ENCODE data around the gene CDH4. TPM values are rescaled to one million over a fixed set of nuclear protein-coding genes. Genes with fewer than 3 reads are reported as not detected.

CDH4 gene
- total RNA-seq, 4 donors from 2014 or later: not detected

DNA sequence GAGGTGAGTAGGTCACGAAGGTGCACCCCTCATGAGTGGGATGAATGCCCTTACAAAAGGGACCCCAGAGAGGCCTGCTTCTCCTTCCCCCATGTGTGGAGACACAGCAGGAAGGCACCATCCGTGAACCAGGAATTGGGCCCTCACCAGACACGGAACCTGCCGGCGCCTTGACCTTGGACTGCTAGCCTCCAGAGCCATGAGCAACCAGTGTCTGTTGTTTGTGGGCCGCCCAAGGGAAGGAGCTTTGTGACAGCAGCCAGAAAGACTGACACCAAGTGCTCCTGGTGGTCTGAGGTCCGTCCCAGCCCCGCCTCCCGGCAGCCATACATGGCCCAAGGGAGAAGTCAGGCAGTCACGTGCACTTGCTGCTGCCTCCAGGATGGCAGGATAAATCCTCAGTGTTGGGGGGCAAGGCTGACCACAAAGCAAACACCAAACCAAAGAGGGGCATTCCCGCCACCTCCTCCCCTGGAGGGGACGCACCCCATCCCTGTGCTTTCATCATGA is 29.3 kb downstream of the CDH4 start:
- Histone ChIP-seq H3K9me3 (no peaks in the 10 kb centered on the region), H3K4me3 (no peak overlapping the region), H3K27ac (no peak overlapping the region), H3K27me3 (no peaks in the 10 kb centered on the region), H3K36me3 (no peaks in the 10 kb centered on the region), H3K4me1 (no peaks in the 10 kb centered on the region)
- intact Hi-C loops (cut with DNase I; ENCODE audit: low total_unique reads): no loop called here
- WGBS, 2 donors (ENCODE audit: low coverage in 1 of 2): 86% methylated on average over 10 of the region's 12 CpGs; no CpG with 5 or more reads in 1 of the 2 donors
- no peak for DNase-seq
- in situ Hi-C loops (cut with MboI; ENCODE audit: low pct_ligation_motif_present in 1 of 4, low pct_unique_long_range_greater_than_20kb in 1 of 4, low sequenced_read_pairs in 3 of 4): no loop called here
- TF ChIP-seq POLR2A (IDR thresholded peaks at IDR 0.05) (no peak), POLR2AphosphoS5 (IDR thresholded peaks at IDR 0.05) (no peak), EP300 (IDR thresholded peaks at IDR 0.05; ENCODE audit: low read depth) (no peak)
- TF ChIP-seq, protein P1, sequence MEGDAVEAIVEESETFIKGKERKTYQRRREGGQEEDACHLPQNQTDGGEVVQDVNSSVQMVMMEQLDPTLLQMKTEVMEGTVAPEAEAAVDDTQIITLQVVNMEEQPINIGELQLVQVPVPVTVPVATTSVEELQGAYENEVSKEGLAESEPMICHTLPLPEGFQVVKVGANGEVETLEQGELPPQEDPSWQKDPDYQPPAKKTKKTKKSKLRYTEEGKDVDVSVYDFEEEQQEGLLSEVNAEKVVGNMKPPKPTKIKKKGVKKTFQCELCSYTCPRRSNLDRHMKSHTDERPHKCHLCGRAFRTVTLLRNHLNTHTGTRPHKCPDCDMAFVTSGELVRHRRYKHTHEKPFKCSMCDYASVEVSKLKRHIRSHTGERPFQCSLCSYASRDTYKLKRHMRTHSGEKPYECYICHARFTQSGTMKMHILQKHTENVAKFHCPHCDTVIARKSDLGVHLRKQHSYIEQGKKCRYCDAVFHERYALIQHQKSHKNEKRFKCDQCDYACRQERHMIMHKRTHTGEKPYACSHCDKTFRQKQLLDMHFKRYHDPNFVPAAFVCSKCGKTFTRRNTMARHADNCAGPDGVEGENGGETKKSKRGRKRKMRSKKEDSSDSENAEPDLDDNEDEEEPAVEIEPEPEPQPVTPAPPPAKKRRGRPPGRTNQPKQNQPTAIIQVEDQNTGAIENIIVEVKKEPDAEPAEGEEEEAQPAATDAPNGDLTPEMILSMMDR (IDR thresholded peaks at IDR 0.05): no peak

DNA sequence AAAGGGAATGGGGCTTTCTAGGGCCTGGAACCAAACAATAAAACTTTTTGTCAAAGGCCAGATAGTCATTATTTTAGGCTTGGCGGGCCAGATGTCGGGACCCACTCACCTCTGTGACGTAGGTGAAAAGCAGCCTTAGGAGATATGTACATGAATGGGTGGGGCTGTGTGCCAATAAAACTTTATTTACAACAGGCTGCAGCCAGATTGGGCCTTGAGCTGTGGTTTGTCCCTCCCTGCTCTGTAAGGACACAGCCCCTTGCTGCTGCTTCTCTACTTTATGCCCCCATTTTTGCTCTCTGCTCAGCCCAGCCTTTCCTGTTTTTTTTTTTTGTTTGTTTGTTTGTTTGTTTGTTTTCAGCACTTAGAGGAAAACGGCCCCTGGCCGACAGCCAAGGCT is 32.7 kb downstream of the CDH4 start:
- in situ Hi-C loops (cut with MboI; ENCODE audit: low pct_ligation_motif_present in 1 of 4, low pct_unique_long_range_greater_than_20kb in 1 of 4, low sequenced_read_pairs in 3 of 4) (no loop called here), intact Hi-C loops (cut with DNase I; ENCODE audit: low total_unique reads) (no loop called here)
- Histone ChIP-seq H3K27me3 (no peaks in the 10 kb centered on the region), H3K9me3 (no peaks in the 10 kb centered on the region), H3K4me1 (no peaks in the 10 kb centered on the region), H3K4me3 (no peak overlapping the region), H3K36me3 (no peaks in the 10 kb centered on the region), H3K27ac (no peak overlapping the region)
- DNase-seq: no peak
- no peak for TF ChIP-seq POLR2A (IDR thresholded peaks at IDR 0.05)
- TF ChIP-seq, protein P1 (IDR thresholded peaks at IDR 0.05): no peak
- no peak for TF ChIP-seq EP300 (IDR thresholded peaks at IDR 0.05; ENCODE audit: low read depth)
- TF ChIP-seq POLR2AphosphoS5 (IDR thresholded peaks at IDR 0.05): no peak
- WGBS, 2 donors (ENCODE audit: low coverage in 1 of 2): 60 to 66% methylated on average over 1 to 5 of the region's 5 CpGs

DNA sequence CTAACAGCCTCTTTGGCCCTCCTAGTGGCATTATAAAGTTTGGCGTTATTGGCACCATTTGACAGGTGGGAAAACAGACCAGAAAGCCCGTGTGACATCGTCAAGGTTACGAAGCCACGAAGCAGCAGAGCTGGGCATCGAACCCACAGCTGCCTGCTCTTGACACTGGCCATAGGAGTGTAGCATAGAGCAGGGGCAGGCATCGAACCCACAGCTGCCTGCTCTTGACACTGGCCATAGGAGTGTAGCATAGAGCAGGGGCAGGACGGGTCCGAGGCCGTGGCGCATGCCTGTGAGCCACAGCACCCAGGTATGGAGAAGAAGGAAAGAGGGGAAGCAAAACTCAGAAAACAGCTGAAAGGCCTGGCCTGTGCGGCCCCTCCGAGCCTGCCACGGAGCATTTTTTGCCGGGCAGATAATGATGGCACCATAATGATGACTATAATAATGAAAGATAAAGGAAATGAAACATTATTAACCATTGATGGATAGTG is 33.1 kb downstream of the CDH4 start:
- Histone ChIP-seq H3K27me3 (no peaks in the 10 kb centered on the region), H3K4me1 (no peaks in the 10 kb centered on the region), H3K36me3 (no peaks in the 10 kb centered on the region), H3K4me3 (no peak overlapping the region), H3K9me3 (no peaks in the 10 kb centered on the region), H3K27ac (no peak overlapping the region)
- no peak for TF ChIP-seq POLR2AphosphoS5 (IDR thresholded peaks at IDR 0.05)
- no peak for TF ChIP-seq EP300 (IDR thresholded peaks at IDR 0.05; ENCODE audit: low read depth)
- TF ChIP-seq POLR2A (IDR thresholded peaks at IDR 0.05): no peak
- TF ChIP-seq, protein P1 (IDR thresholded peaks at IDR 0.05): no peak
- no peak for DNase-seq
- intact Hi-C loops (cut with DNase I; ENCODE audit: low total_unique reads): no loop called here
- in situ Hi-C loops (cut with MboI; ENCODE audit: low pct_ligation_motif_present in 1 of 4, low pct_unique_long_range_greater_than_20kb in 1 of 4, low sequenced_read_pairs in 3 of 4): no loop called here
- 75 to 78% methylated on average over 6 to 15 of the region's 15 CpGs for WGBS, 2 donors (ENCODE audit: low coverage in 1 of 2)

DNA sequence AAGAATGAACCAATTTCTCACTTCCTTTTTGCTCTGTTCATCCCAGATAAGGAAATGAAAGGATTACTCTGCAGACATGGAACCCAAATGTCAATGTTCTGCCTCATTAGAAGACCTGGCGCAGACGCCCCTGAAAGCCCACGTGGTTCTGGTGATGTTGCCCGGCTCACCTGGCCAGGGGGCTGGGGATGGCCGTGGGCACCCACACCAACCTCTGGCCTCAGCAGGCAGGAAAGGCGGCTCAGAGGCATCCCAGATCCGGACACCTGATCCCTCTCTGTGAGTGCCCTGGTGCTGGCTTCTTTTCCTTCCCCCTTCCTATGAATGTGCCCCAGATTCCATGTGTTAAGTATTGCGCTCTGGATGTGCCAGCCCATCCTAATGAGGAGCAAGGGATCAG is 33.6 kb downstream of the CDH4 start:
- Histone ChIP-seq H3K36me3 (no peaks in the 10 kb centered on the region), H3K4me1 (no peaks in the 10 kb centered on the region), H3K9me3 (no peaks in the 10 kb centered on the region), H3K4me3 (no peak overlapping the region), H3K27ac (no peak overlapping the region), H3K27me3 (no peaks in the 10 kb centered on the region)
- in situ Hi-C loops (cut with MboI; ENCODE audit: low pct_ligation_motif_present in 1 of 4, low pct_unique_long_range_greater_than_20kb in 1 of 4, low sequenced_read_pairs in 3 of 4) (no loop called here), intact Hi-C loops (cut with DNase I; ENCODE audit: low total_unique reads) (no loop called here)
- WGBS, 2 donors (ENCODE audit: low coverage in 1 of 2): 78 to 84% methylated on average over 5 to 8 of the region's 8 CpGs
- no peak for DNase-seq
- TF ChIP-seq POLR2A (IDR thresholded peaks at IDR 0.05) (no peak), EP300 (IDR thresholded peaks at IDR 0.05; ENCODE audit: low read depth) (no peak), POLR2AphosphoS5 (IDR thresholded peaks at IDR 0.05) (no peak)
- TF ChIP-seq, protein P1 (IDR thresholded peaks at IDR 0.05): no peak
